ENCODE measurements around the gene GABRA4. TPM values are rescaled to one million over a fixed set of nuclear protein-coding genes. Genes with fewer than 3 reads are reported as not detected.

The GABRA4 gene
- total RNA-seq, 4 donors from 2014 or later: 0.16 TPM; not detected in 3

- Histone ChIP-seq H3K4me1 (no peaks in the 10 kb centered on the region), H3K27me3 (no peaks in the 10 kb centered on the region), H3K9me3 (no peaks in the 10 kb centered on the region), H3K36me3 (no peaks in the 10 kb centered on the region), H3K4me3 (no peak overlapping the region), H3K27ac (no peak overlapping the region)
- TF ChIP-seq CTCF (IDR thresholded peaks at IDR 0.05): no peak
- no peak for TF ChIP-seq EP300 (IDR thresholded peaks at IDR 0.05; ENCODE audit: low read depth)
- no peak for TF ChIP-seq POLR2A (IDR thresholded peaks at IDR 0.05)
- TF ChIP-seq POLR2AphosphoS5 (IDR thresholded peaks at IDR 0.05): no peak
- intact Hi-C loops (cut with DNase I; ENCODE audit: low total_unique reads) (loop anchor here (1.0 kb wide), 1 partner anchor 43 kb away; no protein-coding TSS in a partner anchor), in situ Hi-C loops (cut with MboI; ENCODE audit: low pct_ligation_motif_present in 1 of 4, low pct_unique_long_range_greater_than_20kb in 1 of 4, low sequenced_read_pairs in 3 of 4) (no loop called here)
- 72 to 100% methylated on average over 1 to 6 of the region's 6 CpGs for WGBS, 2 donors (ENCODE audit: low coverage in 1 of 2)
- no peak for DNase-seq
Observed at GRCh38 chr4:46946919-46947536, 46.4 kb downstream of the GABRA4 start.

- H3K27me3 ChIP-seq: no peaks in the 10 kb centered on the region
- TF ChIP-seq POLR2AphosphoS5 (IDR thresholded peaks at IDR 0.05) (no peak), CTCF (IDR thresholded peaks at IDR 0.05) (no peak), POLR2A (IDR thresholded peaks at IDR 0.05) (no peak), EP300 (IDR thresholded peaks at IDR 0.05; ENCODE audit: low read depth) (no peak)
- H3K9me3 ChIP-seq: no peaks in the 10 kb centered on the region
- H3K4me3 ChIP-seq: no peak overlapping the region
- in situ Hi-C loops (cut with MboI; ENCODE audit: low pct_ligation_motif_present in 1 of 4, low pct_unique_long_range_greater_than_20kb in 1 of 4, low sequenced_read_pairs in 3 of 4) (no loop called here), intact Hi-C loops (cut with DNase I; ENCODE audit: low total_unique reads) (no loop called here)
- H3K36me3 ChIP-seq: no peaks in the 10 kb centered on the region
- DNase-seq: no peak
- H3K4me1 ChIP-seq: no peaks in the 10 kb centered on the region
- no peak overlapping the region for H3K27ac ChIP-seq
Observed at GRCh38 chr4:46945062-46945461, 48.3 kb downstream of the GABRA4 start.

- Histone ChIP-seq H3K9me3 (no peaks in the 10 kb centered on the region), H3K27me3 (no peaks in the 10 kb centered on the region), H3K4me3 (no peak overlapping the region), H3K27ac (no peak overlapping the region), H3K36me3 (no peaks in the 10 kb centered on the region), H3K4me1 (no peaks in the 10 kb centered on the region)
- intact Hi-C loops (cut with DNase I; ENCODE audit: low total_unique reads) (no loop called here), in situ Hi-C loops (cut with MboI; ENCODE audit: low pct_ligation_motif_present in 1 of 4, low pct_unique_long_range_greater_than_20kb in 1 of 4, low sequenced_read_pairs in 3 of 4) (no loop called here)
- 97% methylated on average over 1 of the region's 1 CpG; no CpG with 5 or more reads in 1 of the 2 donors for WGBS, 2 donors (ENCODE audit: low coverage in 1 of 2)
- no peak for DNase-seq
- TF ChIP-seq EP300 (IDR thresholded peaks at IDR 0.05; ENCODE audit: low read depth) (no peak), POLR2A (IDR thresholded peaks at IDR 0.05) (no peak), POLR2AphosphoS5 (IDR thresholded peaks at IDR 0.05) (no peak), CTCF (IDR thresholded peaks at IDR 0.05) (no peak)
Observed at GRCh38 chr4:46944345-46944744, 49.0 kb downstream of the GABRA4 start.

GRCh38 chr4:46937493-46937892 is 55.9 kb downstream of the GABRA4 start:
- H3K36me3 ChIP-seq: no peaks in the 10 kb centered on the region
- WGBS, 2 donors (ENCODE audit: low coverage in 1 of 2): 50 to 52% methylated on average over 1 of the region's 1 CpG
- H3K27me3 ChIP-seq: no peaks in the 10 kb centered on the region
- H3K27ac ChIP-seq: no peak overlapping the region
- DNase-seq: no peak
- no peak for TF ChIP-seq EP300 (IDR thresholded peaks at IDR 0.05; ENCODE audit: low read depth)
- no peak for TF ChIP-seq POLR2AphosphoS5 (IDR thresholded peaks at IDR 0.05)
- TF ChIP-seq POLR2A (IDR thresholded peaks at IDR 0.05): no peak
- no peak for TF ChIP-seq CTCF (IDR thresholded peaks at IDR 0.05)
- H3K4me3 ChIP-seq: no peak overlapping the region
- intact Hi-C loops (cut with DNase I; ENCODE audit: low total_unique reads) (no loop called here), in situ Hi-C loops (cut with MboI; ENCODE audit: low pct_ligation_motif_present in 1 of 4, low pct_unique_long_range_greater_than_20kb in 1 of 4, low sequenced_read_pairs in 3 of 4) (no loop called here)
- H3K4me1 ChIP-seq: peaks cover 0 to 7% (median 2%) of the 10 kb centered on the region in 4 donors
- no peaks in the 10 kb centered on the region for H3K9me3 ChIP-seq

All from transverse colon (tissue), 4 donors.